C4-2B (cell line): ENCODE data around the gene IFI44L.

Experiments used
- ZFX ChIP-seq: fragments of 450-650 bp; IDR thresholded peaks from 2 replicates; pipeline ENCODE4 v1.6.1; 2017
- TF ChIP-seq, protein P1 (sequence below): fragments of 450-650 bp; conservative IDR thresholded peaks from 2 replicates; pipeline ENCODE4 v1.5.1; 2017; ENCODE audit warnings: mild to moderate bottlenecking

- TF ChIP-seq, protein P1, sequence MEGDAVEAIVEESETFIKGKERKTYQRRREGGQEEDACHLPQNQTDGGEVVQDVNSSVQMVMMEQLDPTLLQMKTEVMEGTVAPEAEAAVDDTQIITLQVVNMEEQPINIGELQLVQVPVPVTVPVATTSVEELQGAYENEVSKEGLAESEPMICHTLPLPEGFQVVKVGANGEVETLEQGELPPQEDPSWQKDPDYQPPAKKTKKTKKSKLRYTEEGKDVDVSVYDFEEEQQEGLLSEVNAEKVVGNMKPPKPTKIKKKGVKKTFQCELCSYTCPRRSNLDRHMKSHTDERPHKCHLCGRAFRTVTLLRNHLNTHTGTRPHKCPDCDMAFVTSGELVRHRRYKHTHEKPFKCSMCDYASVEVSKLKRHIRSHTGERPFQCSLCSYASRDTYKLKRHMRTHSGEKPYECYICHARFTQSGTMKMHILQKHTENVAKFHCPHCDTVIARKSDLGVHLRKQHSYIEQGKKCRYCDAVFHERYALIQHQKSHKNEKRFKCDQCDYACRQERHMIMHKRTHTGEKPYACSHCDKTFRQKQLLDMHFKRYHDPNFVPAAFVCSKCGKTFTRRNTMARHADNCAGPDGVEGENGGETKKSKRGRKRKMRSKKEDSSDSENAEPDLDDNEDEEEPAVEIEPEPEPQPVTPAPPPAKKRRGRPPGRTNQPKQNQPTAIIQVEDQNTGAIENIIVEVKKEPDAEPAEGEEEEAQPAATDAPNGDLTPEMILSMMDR, result no peak
- no peak for TF ChIP-seq ZFX
Observed at GRCh38 chr1:78672428-78672827, 52.2 kb downstream of the IFI44L start.
